DMS79 (cell line): ENCODE measurements around the gene MUC15.
"Not testable (repeated sequence)": the region's sequence is repeated elsewhere in the genome, so short reads cannot be mapped to it uniquely, and the experiment has no call there.

Experiments used
- DNase-seq: peaks from one replicate; lab custom pipeline; 2025; lab: John Stamatoyannopoulos, UW

Gene MUC15, protein sequence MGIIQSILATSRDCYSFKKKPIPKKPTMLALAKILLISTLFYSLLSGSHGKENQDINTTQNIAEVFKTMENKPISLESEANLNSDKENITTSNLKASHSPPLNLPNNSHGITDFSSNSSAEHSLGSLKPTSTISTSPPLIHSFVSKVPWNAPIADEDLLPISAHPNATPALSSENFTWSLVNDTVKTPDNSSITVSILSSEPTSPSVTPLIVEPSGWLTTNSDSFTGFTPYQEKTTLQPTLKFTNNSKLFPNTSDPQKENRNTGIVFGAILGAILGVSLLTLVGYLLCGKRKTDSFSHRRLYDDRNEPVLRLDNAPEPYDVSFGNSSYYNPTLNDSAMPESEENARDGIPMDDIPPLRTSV

GRCh38 chr11:26571861-26572654, at the start of gene MUC15:
Gene MUC15, minus strand, starts transcription at chr11:26572263. Its CDS starts 5,169 bp downstream, at chr11:26567094.
- DNase-seq, result no peak

DNA sequence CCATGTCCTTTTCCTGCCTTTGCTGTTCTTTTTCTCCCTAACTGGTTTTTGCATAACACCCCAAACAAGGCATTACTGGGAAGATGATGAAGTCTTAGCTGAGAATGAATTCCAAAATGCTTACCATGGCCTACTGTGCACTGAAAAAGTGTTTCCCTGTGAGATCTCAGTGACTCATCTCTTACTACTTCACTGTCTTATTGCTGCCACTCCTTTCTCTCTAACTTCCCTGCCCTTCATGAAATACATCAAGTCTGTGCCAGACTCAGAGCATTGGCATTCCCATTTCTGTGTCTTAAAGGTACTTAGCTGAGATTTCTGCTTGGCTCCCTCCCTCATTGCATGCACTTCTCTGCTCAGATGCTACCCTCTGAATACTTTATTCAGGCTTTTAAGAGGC, 49.1 kb upstream of the MUC15 start:
- DNase-seq, result no peak

DNA sequence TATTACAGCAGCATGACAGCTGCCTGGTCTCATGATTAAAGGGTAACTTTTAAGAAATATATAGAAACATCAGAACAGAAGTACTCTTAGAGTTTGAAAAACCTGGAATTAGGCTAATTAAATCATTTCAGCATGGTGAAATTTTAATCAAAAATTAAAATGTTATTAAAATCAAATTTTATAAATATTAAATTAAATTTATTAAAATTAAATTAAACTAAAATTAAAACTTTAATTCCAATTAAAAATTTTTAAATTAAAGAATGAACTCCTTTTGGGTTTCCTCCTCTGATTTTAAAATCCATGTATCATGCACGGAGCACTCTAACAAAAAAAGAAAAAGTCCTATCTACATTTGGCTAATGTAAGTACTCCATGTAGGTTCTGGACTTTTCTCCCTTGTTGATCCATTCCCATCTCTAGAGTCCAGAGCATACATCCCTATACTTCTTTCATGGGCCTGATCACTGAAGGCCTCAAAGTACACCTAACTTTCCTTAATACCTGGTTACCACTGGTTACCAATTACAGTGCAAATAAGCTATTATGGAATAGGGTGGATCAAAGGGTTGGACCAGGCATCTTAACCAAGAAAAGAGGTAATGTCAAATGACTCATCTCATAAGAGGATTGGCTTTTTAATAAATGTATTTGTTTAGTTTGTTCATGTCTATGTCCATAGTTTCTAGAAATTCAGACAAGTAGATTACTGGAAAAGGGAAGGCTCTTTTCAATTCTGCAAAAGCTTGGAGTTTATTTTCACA, 48.4 kb upstream of the MUC15 start:
- DNase-seq, result no peak

DNA sequence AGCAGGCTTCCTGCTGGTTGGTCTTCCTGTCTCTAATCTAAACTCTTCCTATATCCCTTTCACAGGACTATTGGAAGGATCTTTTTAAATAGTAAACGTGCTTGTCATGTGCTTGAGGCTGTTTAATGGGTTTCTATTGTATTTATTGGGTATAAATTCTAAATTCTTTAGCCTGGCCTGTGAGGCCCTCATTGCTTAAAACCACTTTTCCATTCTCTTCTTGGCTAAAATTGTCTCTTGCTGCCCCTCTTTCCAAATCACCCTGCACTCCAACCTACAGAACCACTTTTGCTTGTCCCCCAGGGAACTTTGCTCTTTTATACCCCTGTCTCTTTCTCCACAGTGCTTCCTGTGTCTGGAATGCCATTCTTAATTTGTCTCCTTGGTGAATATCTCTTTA, 46.4 kb upstream of the MUC15 start:
- no peak for DNase-seq

DNA sequence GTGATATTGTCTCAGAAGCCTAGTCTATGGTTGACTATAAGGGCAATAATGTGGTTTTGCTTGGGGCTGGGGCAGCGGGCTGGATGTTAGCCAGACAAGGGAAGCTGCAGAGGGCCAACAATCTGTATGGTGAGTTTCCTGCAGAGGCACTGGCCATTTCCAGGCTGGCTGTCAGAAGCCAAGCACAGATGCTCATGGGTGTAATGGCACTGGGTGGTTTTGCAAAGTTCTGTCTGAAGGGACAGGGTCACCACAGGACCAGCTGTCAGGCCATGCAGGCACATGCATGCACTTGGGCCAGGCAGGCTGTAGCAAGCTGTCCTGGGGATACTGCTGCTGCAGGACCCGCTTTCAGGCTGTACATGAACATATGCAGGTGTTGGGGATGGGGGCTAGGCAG, 41.7 kb upstream of the MUC15 start:
- DNase-seq, result no peak

DNA sequence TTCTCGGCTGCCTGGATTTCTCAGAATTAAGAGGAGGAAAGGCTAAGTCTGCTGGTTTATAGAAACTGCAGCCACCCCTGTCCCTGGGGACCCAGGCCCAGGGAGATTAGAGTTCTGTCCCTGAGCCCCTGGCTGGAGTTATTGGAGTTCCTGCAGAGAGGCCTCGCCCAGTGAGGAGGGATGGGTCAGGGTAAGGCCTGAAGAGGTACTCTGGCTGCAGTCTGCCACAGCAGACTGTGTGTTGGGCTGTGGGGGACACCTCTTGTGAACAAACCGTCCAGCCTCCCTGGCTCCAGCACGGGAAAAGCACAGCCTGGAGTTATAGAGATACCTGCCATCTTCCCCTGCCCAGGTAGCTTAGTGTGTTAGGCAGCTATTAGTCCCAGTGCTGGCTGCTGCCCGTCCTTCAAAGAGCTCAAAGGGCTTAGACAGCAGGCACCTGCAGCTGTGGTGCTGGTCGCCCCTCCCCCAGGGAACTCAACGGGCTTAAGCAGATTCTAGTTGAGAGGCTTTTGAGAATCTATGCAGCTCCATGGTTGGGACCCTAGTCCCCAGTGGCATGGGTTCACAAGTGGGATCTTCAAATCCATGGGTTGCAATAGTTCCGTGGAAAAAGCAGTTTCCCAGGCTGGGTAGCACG, 36.6 kb upstream of the MUC15 start:
- no peak for DNase-seq

GRCh38 chr11:26607725-26608506, 35.9 kb upstream of the MUC15 start:
- DNase-seq, result no peak

DNA sequence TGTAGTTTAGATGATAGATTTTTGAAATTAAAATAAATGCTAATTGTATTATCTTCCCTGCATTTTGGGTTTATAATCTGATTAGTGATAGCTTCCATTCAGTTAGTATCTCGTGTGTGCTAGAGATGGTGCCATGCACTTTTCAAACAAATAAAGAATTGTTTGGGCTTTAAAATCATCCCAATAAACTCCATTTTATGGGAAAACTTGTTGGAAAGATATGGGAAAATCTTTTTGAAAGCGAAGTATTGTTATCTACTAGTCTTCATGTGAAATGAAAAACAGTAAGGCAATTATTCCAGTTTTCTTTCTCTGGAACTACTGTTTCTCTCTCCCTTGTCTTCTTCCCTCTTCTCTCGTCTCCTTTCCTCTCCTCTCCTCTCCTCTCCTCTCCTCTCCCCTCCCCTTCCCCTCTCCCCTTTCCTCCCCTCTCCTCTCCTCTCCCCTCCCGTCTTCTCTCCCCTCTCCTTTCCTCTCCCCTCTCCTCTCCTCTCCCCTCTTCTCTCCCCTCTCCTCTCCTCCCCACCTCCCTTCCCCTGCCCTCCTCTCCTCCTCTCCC, 27.9 kb upstream of the MUC15 start:
- DNase-seq, result no peak

GRCh38 chr11:26599425-26599824, 27.4 kb upstream of the MUC15 start:
- no peak for DNase-seq

DNA sequence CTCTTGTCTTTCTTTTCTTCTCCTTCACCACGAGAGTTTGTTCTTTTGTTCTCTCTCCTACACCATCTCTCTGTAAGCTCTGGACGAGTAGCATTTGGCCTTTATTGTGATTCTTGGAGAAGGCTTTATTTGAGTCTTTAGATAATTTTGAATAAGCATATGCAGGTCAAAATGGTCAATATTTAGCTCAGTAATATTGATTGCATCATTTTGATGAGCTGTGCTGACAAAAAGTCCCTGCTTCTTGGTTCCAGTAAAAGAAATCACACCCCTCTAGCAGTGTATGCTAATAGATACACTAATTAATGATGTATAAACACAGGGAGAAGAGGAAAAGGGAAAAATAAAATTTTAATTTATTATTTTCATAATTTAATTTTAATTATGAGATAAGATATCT, 25.8 kb upstream of the MUC15 start:
- DNase-seq, result no peak

GRCh38 chr11:26597049-26597689, 25.1 kb upstream of the MUC15 start:
- DNase-seq, result not testable (repeated sequence)

DNA sequence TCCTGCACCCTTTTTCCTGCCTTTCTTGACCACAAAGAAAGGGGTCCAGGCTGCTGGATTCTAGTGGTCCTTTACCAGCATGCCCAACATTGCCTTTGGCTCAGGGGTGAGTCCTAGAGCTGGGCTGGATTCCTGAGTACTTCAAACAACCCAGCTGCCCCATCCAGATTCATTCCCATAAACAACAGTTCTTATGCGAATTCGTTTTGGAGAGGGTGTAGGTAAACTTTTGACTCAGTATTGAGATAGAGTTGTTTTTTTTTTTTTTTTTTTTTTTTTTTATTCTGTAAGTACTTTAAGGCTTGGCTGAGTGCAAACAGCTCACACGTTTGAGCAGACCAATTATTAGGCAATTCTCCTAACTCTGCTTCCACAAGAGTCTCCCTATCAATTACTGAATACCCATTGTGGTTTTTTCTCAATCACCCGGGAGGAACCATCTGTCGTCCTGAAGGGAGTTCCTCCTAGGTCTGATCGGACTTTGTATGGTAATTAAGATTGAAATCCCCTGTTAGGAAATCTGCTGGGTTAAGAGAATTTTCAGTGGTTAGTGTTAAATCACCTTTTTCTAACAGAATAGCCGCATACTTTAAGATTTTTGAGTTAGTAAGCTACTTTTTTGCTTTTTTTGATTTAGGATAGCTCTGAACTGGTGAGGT, 23.3 kb upstream of the MUC15 start:
- not testable (repeated sequence) for DNase-seq

DNA sequence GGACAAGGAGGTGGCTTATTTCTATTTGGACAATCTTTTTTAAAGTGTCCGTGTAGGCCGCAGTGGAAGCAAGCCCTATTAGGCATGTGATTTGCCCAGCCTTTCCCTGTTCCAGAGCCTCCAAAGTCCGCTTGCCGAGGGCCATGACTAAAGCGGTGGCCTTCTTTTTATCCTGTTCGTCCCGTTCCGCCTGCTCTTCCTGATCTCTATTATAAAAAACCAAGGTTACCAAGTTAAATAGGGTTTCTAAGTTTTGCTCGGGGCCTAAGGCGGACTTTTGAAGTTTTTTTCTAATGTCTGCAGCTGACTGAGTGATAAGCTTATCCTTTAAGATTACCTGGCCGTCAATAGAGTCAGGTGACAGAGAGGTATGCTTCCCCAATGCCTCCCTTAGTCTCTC, 21.6 kb upstream of the MUC15 start:
- no peak for DNase-seq

DNA sequence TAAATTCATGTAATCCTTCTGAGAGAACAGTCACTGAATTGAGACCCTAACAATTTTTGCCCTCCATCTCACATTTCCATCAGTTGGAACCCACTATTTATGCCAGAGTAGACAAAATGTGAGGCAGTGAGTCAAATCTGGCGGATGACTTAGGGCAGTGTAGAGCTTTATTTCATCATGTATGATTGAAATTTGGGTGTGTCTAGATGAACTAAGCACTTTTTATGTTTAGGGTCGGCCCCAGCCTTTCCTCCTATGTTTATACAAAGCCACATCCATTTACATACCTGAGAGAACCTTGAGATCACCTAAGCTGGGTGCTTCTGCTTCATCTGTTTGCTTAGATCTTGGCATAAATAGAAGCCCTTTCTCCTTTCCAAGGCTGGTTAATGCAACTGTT, 15.0 kb upstream of the MUC15 start:
- no peak for DNase-seq

DNA sequence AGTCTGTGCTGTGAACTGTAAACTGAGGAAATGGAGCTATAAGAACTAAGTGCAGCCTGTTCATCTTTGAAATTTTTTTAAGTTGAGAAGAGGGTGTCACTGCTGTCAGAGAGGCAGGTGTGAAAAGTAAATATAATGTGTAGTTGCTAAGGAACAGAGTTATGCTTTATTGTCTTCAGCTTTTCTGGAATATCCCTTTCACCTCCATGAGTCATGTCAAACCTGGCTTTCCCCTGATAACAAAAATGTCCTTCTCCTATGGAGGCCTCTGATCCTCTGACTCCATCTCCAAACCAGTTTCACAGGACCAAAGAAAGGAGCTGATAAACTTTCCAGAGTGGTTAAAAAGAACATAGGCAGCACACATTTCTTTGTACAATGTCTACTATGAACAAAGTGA, 12.8 kb upstream of the MUC15 start:
- no peak for DNase-seq

DNA sequence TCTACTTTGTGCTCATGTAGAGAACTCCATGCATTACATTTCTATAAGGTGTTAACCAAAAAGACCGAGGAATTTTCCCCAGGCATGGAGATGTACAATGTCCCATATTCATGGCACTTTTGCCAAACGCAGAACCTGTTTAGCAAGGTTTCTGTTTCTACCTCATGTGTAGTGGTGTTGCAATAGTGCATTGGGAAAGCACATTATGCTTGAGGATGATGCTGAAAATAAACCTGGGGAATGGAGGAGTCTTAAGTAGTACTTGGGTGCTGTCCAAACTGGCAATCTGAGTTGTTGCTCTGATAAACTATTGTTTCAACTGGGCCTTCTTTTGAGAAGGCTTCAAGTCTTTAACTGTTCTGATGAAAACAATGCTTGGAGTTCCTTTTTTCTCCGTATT, 11.5 kb upstream of the MUC15 start:
- no peak for DNase-seq

GRCh38 chr11:26580929-26581328, 8.9 kb upstream of the MUC15 start:
- DNase-seq, result no peak

- DNase-seq, result no peak
Measured at GRCh38 chr11:26579683-26580082, 7.6 kb upstream of the MUC15 start.

GRCh38 chr11:26578998-26579661, 7.1 kb upstream of the MUC15 start:
- DNase-seq, result no peak
